Skeletal muscle tissue (tissue), 4 donors: ENCODE data around the gene YJU2. TPM values are rescaled to one million over a fixed set of nuclear protein-coding genes. Genes with fewer than 3 reads are reported as not detected.

Experiments
- H3K27ac ChIP-seq: one replicate; pipeline ENCODE4 v1.7.0; 2013; ENCODE audit warnings: mild to moderate bottlenecking, low read depth, low read length, inconsistent platforms
- H3K27me3 ChIP-seq, 3 donors: one replicate each; pipeline ENCODE4 v1.7.0; 2013; ENCODE audit warnings: low read length in 3 of 3; ENCODE audit not compliant: control insufficient read depth in 3 of 3, insufficient read depth in 3 of 3
- H3K36me3 ChIP-seq, 3 donors: one replicate each; pipeline ENCODE4 v1.7.0; 2013; ENCODE audit warnings: low read length in 3 of 3; ENCODE audit not compliant: control insufficient read depth in 3 of 3, insufficient read depth in 3 of 3
- H3K4me1 ChIP-seq, 3 donors: one replicate each; pipeline ENCODE4 v1.7.0; 2013; ENCODE audit warnings: low read length in 3 of 3, mild to moderate bottlenecking in 3 of 3; ENCODE audit not compliant: control insufficient read depth in 3 of 3, insufficient read depth in 3 of 3
- H3K4me3 ChIP-seq, 3 donors: one replicate each; pipeline ENCODE4 v1.7.0; 2013; ENCODE audit warnings: low read length in 3 of 3
- H3K9ac ChIP-seq, 3 donors: one replicate each; pipeline ENCODE4 v1.7.0; 2013; ENCODE audit warnings: low read length in 3 of 3, mild to moderate bottlenecking in 3 of 3, moderate library complexity in 2 of 3, low read depth in 1 of 3
- H3K9me3 ChIP-seq, 3 donors: one replicate each; pipeline ENCODE4 v1.7.0; 2013; ENCODE audit warnings: low read length in 3 of 3; ENCODE audit not compliant: control insufficient read depth in 3 of 3
- total RNA-seq: library from RNA; depleted of rRNA; stranded (reverse); fragments of >200 nt; gene quantifications from one replicate; pipeline ENCODE4 v1.2.3, GENCODE V29; 2014
- donor health status: Osteomylitis.

The YJU2 gene
- total RNA-seq: 14.6 TPM

- H3K4me3 ChIP-seq: peak within 1 kb of the TSS; percentile 92 to 98 (median 93)
- H3K27ac ChIP-seq: peak within 1 kb of the TSS; percentile 97
These were observed at the start of gene YJU2 for GRCh38 chr19:4246767-4247593. Gene YJU2, plus strand, starts transcription at chr19:4247080. Its CDS starts 67 bp downstream, at chr19:4247147.

GRCh38 chr19:4197228-4197624 is 49.7 kb upstream of the YJU2 start:
- peaks cover 45 to 76% (median 59%) of the 10 kb centered on the region in 3 donors for H3K27me3 ChIP-seq
- H3K4me3 ChIP-seq: no peak overlapping the region
- no peaks in the 10 kb centered on the region for H3K36me3 ChIP-seq
- no peak overlapping the region for H3K9ac ChIP-seq
- no peak overlapping the region for H3K27ac ChIP-seq
- H3K9me3 ChIP-seq: no peaks in the 10 kb centered on the region
- H3K4me1 ChIP-seq: no peaks in the 10 kb centered on the region

More at GRCh38 chr19:4246767-4247593, at the start of gene YJU2:
- H3K4me1 ChIP-seq: peaks cover 7 to 12% (median 10%) of the 10 kb centered on the region in 3 donors
- peak within 1 kb of the TSS; percentile 85 to 93 (median 86) for H3K9ac ChIP-seq
- peaks cover 23 to 29% (median 25%) of the 10 kb centered on the region in 3 donors for H3K36me3 ChIP-seq
- H3K9me3 ChIP-seq: no peaks in the 10 kb centered on the region
- H3K27me3 ChIP-seq: no peaks in the 10 kb centered on the region

- Histone ChIP-seq H3K4me3 (no peak overlapping the region), H3K4me1 (no peaks in the 10 kb centered on the region), H3K27me3 (peaks cover 45 to 72% (median 59%) of the 10 kb centered on the region in 3 donors), H3K9me3 (no peaks in the 10 kb centered on the region), H3K27ac (no peak overlapping the region), H3K36me3 (no peaks in the 10 kb centered on the region), H3K9ac (no peak overlapping the region)
These were observed 49.0 kb upstream of the YJU2 start for GRCh38 chr19:4197625-4198466.

GRCh38 chr19:4198467-4199126 is 48.3 kb upstream of the YJU2 start:
- H3K9ac ChIP-seq: no peak overlapping the region
- H3K4me3 ChIP-seq: no peak overlapping the region
- H3K4me1 ChIP-seq: no peaks in the 10 kb centered on the region
- no peak overlapping the region for H3K27ac ChIP-seq
- H3K9me3 ChIP-seq: no peaks in the 10 kb centered on the region
- no peaks in the 10 kb centered on the region for H3K36me3 ChIP-seq
- peaks cover 45 to 68% (median 54%) of the 10 kb centered on the region in 3 donors for H3K27me3 ChIP-seq

GRCh38 chr19:4199699-4200293 is 47.1 kb upstream of the YJU2 start:
- Histone ChIP-seq H3K9ac (no peak overlapping the region), H3K9me3 (no peaks in the 10 kb centered on the region), H3K4me1 (peaks cover 0 to under 1% (median 0%) of the 10 kb centered on the region in 3 donors), H3K27me3 (peaks cover 37 to 59% (median 48%) of the 10 kb centered on the region in 3 donors), H3K36me3 (no peaks in the 10 kb centered on the region), H3K27ac (no peak overlapping the region), H3K4me3 (no peak overlapping the region)

- Histone ChIP-seq H3K4me3 (no peak overlapping the region), H3K9ac (no peak overlapping the region), H3K4me1 (peaks cover 0 to 5% (median 3%) of the 10 kb centered on the region in 3 donors), H3K27ac (no peak overlapping the region), H3K9me3 (no peaks in the 10 kb centered on the region), H3K27me3 (peaks cover 32 to 48% (median 36%) of the 10 kb centered on the region in 3 donors), H3K36me3 (no peaks in the 10 kb centered on the region)
These were observed 45.8 kb upstream of the YJU2 start for GRCh38 chr19:4200940-4201542.

- no peak overlapping the region for H3K27ac ChIP-seq
- H3K27me3 ChIP-seq: peaks cover 25 to 40% (median 29%) of the 10 kb centered on the region in 3 donors
- no peak overlapping the region for H3K9ac ChIP-seq
- no peaks in the 10 kb centered on the region for H3K9me3 ChIP-seq
- no peaks in the 10 kb centered on the region for H3K36me3 ChIP-seq
- peaks cover 0 to 5% (median 3%) of the 10 kb centered on the region in 3 donors for H3K4me1 ChIP-seq
- H3K4me3 ChIP-seq: no peak overlapping the region
These were observed 45.1 kb upstream of the YJU2 start for GRCh38 chr19:4201798-4202197.

- no peaks in the 10 kb centered on the region for H3K36me3 ChIP-seq
- no peaks in the 10 kb centered on the region for H3K9me3 ChIP-seq
- H3K4me3 ChIP-seq: no peak overlapping the region
- no peak overlapping the region for H3K27ac ChIP-seq
- no peak overlapping the region for H3K9ac ChIP-seq
- peaks cover 0 to 5% (median 3%) of the 10 kb centered on the region in 3 donors for H3K4me1 ChIP-seq
- peaks cover 0 to 6% (median under 1%) of the 10 kb centered on the region in 3 donors for H3K27me3 ChIP-seq
These were observed 39.9 kb upstream of the YJU2 start for GRCh38 chr19:4206818-4207484.
